ENCODE data around the gene TOM1L2.
"Not testable (repeated sequence)": the region's sequence is repeated elsewhere in the genome, so short reads cannot be mapped to it uniquely, and the experiment has no call there.

Gene TOM1L2

GRCh38 chr17:17942846-17943245, 29.4 kb downstream of the TOM1L2 start:
- no peak for DNase-seq

DNA sequence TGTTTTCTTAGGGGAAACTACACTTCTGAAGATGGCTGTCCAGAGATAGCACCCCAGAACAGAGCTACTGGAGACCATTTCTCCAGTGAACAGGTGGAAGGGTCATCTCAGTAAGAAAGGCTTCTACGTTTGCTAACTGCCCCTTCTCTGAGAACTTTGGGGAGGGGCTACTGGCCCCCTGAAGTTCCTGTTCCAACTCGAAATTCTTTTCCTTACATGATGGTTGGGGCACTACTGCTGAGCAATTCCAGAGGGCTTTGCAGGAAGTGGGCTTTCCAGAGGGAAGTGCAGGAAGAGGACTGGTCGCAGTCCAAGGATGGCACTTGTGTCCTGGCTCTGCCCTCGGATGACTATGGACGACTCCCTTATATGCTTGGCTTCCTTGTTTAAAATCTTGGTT, 31.2 kb downstream of the TOM1L2 start:
- no peak for DNase-seq

DNA sequence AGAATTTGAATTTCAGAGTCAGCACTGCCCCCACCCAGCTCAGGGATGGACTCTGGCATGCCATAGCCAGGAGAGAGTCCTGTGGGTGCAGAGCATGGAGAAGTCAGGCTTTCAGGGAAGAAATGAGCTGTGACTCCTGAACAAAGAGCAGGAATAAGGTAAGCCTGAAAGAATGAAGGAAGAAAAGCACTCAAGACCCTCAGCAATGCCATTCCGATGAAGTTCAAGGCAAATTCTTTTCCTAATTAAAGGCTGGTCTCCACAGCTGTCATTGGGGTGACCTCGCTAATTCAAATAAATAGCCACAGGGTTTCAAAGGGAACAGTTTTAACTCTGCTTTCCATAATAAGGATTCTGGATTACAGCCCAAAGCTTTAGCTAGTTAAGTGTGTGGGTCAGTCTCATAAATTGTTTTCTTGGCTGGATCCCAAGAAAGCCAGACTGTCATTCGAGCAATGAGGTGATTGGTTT, 31.7 kb downstream of the TOM1L2 start:
- no peak for DNase-seq

DNA sequence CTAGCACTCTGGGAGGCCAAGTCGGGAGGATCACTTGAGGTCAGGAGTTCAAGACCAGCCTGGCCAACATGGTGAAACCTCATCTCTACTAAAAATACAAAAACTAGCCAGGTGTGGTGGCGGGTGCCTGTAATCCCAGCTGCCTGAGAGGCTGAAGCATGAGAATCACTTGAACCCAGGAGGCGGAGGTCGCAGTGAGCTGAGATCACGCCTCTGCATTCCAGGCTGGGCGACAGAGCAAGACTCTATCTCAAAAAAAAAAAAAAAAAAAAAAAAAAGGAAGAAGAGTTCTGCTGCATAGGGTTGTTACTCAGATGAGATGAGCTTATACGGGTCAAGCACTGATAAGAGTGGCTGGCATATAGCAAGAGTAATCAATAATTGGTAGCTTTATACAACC, 32.3 kb downstream of the TOM1L2 start:
- not testable (repeated sequence) for DNase-seq

DNA sequence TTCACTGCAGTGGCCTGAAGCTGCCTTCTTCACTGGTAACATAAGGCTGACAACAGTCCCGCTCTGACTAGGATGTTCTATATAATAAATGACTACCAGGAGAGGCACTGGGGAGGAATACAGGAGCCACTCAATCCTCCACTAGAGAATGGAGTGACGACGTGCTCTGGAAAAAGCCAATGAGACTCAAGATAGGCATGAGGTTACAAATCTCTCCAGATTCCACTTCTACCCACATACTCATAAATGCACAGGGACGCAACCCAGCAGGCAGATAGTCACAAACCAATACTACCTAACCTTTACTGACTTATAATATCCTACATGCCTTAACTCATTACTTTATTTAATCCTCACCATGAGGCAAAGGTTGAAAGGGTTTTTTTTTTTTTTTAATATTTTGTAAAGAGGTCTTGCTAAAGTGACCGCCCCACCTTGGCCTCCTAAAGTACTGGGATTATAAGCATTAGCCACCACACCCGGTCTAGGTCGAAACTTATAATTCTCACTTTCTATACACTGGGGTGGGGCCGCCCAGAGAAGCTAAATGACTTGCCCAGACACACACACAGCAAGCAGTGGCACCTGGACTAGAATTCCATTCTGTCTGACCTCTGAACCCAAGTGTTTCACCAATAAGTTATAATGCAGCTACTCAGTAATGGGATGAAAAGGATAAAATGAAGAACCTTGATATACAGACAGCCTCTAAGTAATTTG, 33.7 kb downstream of the TOM1L2 start:
- DNase-seq, result no peak

GRCh38 chr17:17937958-17938357, 34.2 kb downstream of the TOM1L2 start:
- DNase-seq, result no peak

DNA sequence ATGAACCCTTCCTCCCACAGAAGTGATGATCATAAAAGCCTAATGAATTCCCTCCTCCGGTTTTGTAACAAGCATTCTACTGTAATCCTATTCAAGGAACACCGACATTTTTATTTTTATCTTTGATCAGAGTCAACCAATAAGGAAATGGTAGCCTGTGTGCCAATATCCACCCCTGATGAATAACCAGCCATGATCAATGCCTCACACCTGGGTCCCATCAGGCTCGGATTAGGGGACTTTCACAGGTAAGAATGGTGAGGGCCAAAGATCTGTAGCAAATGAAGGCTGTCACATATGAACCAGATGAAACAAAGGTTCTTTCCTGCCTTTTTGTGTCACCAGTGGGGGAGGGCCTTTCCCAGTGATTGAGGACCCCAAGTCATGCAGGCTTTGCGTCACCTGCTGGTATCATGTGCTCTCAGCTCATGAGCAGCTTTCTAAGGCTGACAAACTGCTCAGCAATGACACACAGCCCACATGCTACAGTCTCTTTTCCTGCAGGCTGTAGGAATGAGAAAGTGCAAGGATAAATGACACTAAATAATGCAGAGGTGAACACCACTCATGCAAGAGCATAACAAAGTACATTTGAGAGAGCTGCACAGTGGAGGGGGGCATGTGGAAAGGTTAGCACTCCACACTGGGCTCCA, 34.9 kb downstream of the TOM1L2 start:
- no peak for DNase-seq

GRCh38 chr17:17935321-17936271, 36.6 kb downstream of the TOM1L2 start:
- DNase-seq, result no peak

DNA sequence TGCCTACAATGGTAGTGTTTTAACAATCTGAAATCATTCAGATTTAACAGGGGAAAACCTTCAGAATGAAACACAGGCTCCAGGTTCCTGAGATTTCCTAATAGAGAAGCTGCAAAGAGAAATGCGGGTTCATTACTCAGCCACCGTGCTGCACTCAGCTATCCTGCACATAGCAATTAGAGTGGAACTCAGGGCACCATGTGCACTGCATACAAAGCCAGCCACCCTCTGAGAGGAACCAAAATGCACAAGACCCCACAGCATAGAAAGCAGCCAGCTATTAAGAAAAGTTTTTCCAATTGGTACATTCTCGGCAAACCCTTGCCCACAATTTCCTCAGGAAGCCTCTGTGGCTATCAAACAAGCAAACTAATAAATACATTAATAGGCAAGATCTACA, 37.4 kb downstream of the TOM1L2 start:
- no peak for DNase-seq

- DNase-seq, result no peak
Observed at GRCh38 chr17:17934214-17934613, 38.0 kb downstream of the TOM1L2 start.

GRCh38 chr17:17933775-17934174, 38.4 kb downstream of the TOM1L2 start:
- DNase-seq, result no peak

- DNase-seq, result no peak
Observed at GRCh38 chr17:17931159-17931558, 41.0 kb downstream of the TOM1L2 start.

GRCh38 chr17:17930674-17931073, 41.5 kb downstream of the TOM1L2 start:
- DNase-seq, result no peak

DNA sequence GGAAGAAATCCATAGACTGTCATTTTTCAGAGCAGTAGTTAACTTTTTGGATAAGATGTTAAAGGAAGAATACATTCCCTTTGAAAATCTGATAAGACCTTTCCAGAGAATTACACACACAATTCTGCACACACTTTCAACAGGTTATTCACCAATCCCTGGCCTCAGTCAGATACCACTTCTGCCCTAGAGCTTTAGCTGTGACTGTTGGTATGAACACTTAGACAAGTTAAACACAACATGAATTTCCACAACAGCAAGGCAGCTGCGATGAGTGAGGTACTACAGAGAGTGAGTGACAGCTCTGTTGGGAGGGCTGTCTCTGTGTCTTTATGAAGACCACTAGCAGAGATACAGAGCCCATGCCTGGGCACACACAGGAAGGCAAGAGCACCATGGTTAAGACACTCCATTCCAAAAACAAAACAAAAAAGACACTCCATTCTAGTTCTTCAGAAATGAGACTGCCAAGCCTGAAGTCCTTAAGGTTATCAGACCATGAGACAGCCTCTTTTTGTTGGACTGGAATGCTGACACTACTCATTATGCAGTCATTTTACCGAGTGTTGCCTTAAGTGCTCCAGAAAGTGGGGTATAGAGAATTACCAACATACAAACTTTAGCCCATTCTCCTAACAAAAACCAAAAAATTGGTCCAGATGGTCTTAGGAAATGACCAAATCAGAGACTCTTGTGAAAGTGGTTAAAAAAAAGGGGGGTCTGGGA, 42.4 kb downstream of the TOM1L2 start:
- DNase-seq, result no peak

GRCh38 chr17:17928398-17929287, 43.6 kb downstream of the TOM1L2 start:
- no peak for DNase-seq

DNA sequence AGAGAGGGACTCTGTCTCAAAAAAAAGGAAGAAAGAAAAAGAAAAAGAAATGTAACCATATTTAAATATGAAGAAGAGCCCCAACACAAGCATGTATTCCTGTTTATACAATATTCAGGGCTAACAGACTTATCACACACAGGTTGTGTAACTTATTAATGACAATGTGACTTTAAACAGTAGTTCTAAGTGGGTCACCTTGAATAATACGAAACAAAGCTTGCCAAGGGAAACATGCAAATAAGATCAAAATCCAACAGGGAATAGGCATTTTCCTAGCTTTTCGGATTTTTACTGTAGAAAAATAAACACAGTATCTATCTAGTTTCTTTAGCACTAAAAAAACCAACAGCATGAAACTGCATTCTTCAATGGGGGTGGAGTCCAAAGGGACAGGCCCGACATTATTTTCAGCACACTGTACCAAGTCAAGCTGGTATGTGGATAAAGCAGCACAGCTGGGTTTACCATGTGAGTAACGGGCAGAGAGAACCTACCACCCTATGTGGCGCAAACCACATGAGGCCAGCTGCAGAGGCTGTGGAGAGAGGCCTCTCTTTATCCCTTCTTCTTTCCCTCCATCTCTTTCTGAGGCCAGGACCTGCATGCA, 45.3 kb downstream of the TOM1L2 start:
- no peak for DNase-seq

- DNase-seq, result no peak
Observed at GRCh38 chr17:17926036-17926435, 46.2 kb downstream of the TOM1L2 start.

DNA sequence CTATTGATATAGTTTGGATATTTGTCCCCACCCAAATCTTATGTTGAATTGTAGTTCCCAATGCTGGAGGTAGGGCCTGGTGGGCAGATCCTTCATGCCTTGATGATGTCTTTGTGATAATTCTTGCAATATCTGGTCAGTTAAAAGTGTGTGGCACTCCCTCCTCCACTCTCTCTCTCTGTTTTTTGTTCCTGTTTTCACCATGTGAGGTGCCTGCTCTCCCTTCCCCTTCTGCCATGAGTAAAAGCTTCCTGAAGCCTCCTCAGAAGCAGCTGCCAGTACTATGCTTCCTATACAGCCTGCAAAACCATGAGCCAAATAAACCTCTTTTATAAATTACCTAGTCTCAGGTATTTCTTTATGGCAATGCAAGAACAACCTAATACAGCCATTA, 47.3 kb downstream of the TOM1L2 start:
- no peak for DNase-seq

GRCh38 chr17:17924131-17924856, 47.9 kb downstream of the TOM1L2 start:
- DNase-seq, result no peak

DNA sequence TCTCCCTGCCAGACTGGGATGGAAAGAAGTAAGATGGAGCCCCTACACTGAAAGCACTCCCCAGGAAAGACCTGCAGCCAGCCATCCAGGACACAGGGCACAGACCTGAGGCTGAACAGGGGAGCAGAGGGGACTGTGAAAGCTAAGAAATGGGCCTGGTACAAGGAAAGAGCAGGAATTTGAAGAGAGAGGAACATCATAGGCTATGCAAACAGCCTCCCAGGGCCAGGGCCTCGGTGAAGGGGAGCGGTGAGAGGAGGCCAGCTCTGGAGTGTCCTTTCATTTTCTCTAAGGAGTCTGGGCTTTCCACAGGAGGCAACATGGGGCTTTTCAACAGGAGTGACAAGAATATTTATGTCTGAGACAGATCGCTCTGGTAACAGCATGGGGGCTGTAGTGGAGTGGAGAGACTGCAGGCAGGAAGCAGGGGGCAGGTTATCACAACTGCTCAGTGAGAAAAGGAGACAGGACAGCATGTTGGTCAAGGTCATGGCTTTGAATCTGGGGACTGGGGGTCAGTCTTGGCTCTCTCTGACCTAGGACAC, 50.1 kb downstream of the TOM1L2 start:
- no peak for DNase-seq

Measured in activated CD4-positive, alpha-beta T cell treated with anti-CD3 and anti-CD28 coated beads for 4 hours (primary cell).